WERI-Rb-1 (cell line): Measurements from ENCODE around the gene LYPD6B.

Experiments
- DNase-seq: peaks from one replicate; pipeline ENCODE4 v3.0.0-alpha.2; 2020
- H3K27ac ChIP-seq: fragments of 250-450 bp; sonication (Bioruptor Pico); 2 replicates; pipeline ENCODE4 v1.5.1; 2020; ENCODE audit warnings: mild to moderate bottlenecking, moderate library complexity
- H3K27me3 ChIP-seq: fragments of 250-450 bp; sonication (Bioruptor Pico); 2 replicates; pipeline ENCODE4 v1.5.1; 2021; ENCODE audit warnings: mild to moderate bottlenecking, low read depth, moderate library complexity; ENCODE audit not compliant: insufficient read depth, severe bottlenecking
- H3K36me3 ChIP-seq: fragments of 250-450 bp; sonication (Bioruptor Pico); 2 replicates; pipeline ENCODE4 v1.5.1; 2020; ENCODE audit warnings: mild to moderate bottlenecking, moderate library complexity
- H3K4me3 ChIP-seq: 2 replicates; pipeline ENCODE4 v1.5.1; 2011; ENCODE audit warnings: low read depth, mild to moderate bottlenecking, control low read depth, low read length
- H3K9me3 ChIP-seq: fragments of 250-450 bp; sonication (Bioruptor Pico); 2 replicates; pipeline ENCODE4 v1.5.1; 2021; ENCODE audit warnings: mild to moderate bottlenecking, moderate library complexity; ENCODE audit not compliant: severe bottlenecking
- CTCF ChIP-seq: IDR thresholded peaks from 2 replicates; pipeline ENCODE4 v1.5.1; 2011; ENCODE audit warnings: low read depth, mild to moderate bottlenecking, control low read depth, inconsistent platforms, low read length

The LYPD6B gene

GRCh38 chr2:149044500-149044899, 6.0 kb downstream of the LYPD6B start:
- Histone ChIP-seq H3K27me3 (peaks cover 28% of the 10 kb centered on the region), H3K27ac (no peak overlapping the region), H3K36me3 (no peaks in the 10 kb centered on the region), H3K4me3 (no peak overlapping the region), H3K9me3 (no peaks in the 10 kb centered on the region)
- DNase-seq: no peak
- TF ChIP-seq CTCF: no peak

GRCh38 chr2:149047118-149047517, 8.6 kb downstream of the LYPD6B start:
- DNase-seq: no peak

GRCh38 chr2:149049142-149049541, 10.6 kb downstream of the LYPD6B start:
- no peak overlapping the region for H3K27ac ChIP-seq

More at GRCh38 chr2:149047118-149047517, 8.6 kb downstream of the LYPD6B start:
- H3K9me3 ChIP-seq: no peaks in the 10 kb centered on the region
- no peak overlapping the region for H3K4me3 ChIP-seq
- TF ChIP-seq CTCF: no peak
- H3K27me3 ChIP-seq: peaks cover 21% of the 10 kb centered on the region
- H3K36me3 ChIP-seq: no peaks in the 10 kb centered on the region
- no peak overlapping the region for H3K27ac ChIP-seq

GRCh38 chr2:149050188-149050587, 11.7 kb downstream of the LYPD6B start:
- Histone ChIP-seq H3K9me3 (no peaks in the 10 kb centered on the region), H3K27me3 (peaks cover 12% of the 10 kb centered on the region), H3K4me3 (no peak overlapping the region), H3K36me3 (no peaks in the 10 kb centered on the region), H3K27ac (no peak overlapping the region)
- no peak for DNase-seq
- TF ChIP-seq CTCF: no peak

More at GRCh38 chr2:149049142-149049541, 10.6 kb downstream of the LYPD6B start:
- H3K27me3 ChIP-seq: peaks cover 16% of the 10 kb centered on the region
- H3K4me3 ChIP-seq: no peak overlapping the region
- H3K36me3 ChIP-seq: no peaks in the 10 kb centered on the region
- H3K9me3 ChIP-seq: no peaks in the 10 kb centered on the region
- TF ChIP-seq CTCF: no peak
- DNase-seq: no peak

GRCh38 chr2:149055751-149056150, 17.3 kb downstream of the LYPD6B start:
- no peak for DNase-seq
- Histone ChIP-seq H3K36me3 (no peaks in the 10 kb centered on the region), H3K4me3 (no peak overlapping the region), H3K9me3 (no peaks in the 10 kb centered on the region), H3K27me3 (peaks cover 8% of the 10 kb centered on the region), H3K27ac (no peak overlapping the region)
- TF ChIP-seq CTCF: no peak

GRCh38 chr2:149056541-149057255, 18.2 kb downstream of the LYPD6B start:
- no peak overlapping the region for H3K4me3 ChIP-seq
- no peak for DNase-seq
- H3K27ac ChIP-seq: no peak overlapping the region
- TF ChIP-seq CTCF: no peak
- no peaks in the 10 kb centered on the region for H3K36me3 ChIP-seq
- no peaks in the 10 kb centered on the region for H3K9me3 ChIP-seq
- peaks cover 8% of the 10 kb centered on the region for H3K27me3 ChIP-seq
